HG02759 (cell line): ENCODE measurements around the gene TM4SF5.

Experiments
- ATAC-seq: cut with Tn5 transposase; IDR thresholded peaks from one replicate; pipeline ENCODE4 v1.9.1; 2021; ENCODE audit warnings: mild to moderate bottlenecking, moderate library complexity; ENCODE audit not compliant: unreplicated experiment

Gene TM4SF5

GRCh38 chr17:4744999-4745969, 26.4 kb upstream of the TM4SF5 start:
- no peak for ATAC-seq

- ATAC-seq = no peak
Measured at GRCh38 chr17:4747847-4748246, 23.8 kb upstream of the TM4SF5 start.

DNA sequence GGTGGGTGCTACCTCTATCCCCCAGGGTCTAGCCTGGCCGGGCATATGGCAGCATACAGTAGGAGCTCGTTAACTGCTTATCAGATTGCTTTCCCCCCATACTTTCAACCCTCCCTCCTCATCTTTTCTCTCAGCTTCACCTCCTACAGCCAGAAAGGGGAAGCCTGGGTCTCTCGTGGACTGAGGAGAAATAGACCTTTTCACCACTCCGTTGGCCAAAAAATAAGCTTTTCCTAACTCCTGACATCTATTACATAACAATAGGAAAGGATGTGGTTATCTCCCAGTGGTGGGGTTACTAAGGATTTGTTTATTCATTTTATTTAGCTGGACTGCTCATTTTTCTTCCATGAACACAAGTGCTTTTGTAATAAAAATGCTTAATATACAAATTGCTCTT, 23.0 kb upstream of the TM4SF5 start:
- ATAC-seq = no peak

- ATAC-seq = no peak
Measured at GRCh38 chr17:4750606-4751005, 21.1 kb upstream of the TM4SF5 start.

GRCh38 chr17:4751932-4752331, 19.8 kb upstream of the TM4SF5 start:
- ATAC-seq = no peak

DNA sequence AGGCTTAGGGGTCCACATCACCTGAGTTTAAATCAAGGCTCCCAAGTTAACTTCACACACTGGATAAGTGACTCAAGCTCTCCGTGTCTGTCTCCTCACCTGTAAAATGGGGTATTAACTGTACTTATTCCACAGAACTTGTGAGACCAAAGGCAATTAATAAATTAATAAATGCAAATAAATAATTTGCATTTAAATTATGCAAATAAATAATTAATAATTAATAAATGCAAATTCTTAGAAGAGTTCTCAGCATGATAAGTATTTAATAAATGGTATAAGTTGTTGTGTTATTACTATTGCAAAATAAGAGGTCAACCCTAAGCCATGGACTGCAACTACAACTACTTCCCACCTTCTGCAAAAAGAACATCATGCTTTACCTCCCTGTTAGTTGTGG, 18.3 kb upstream of the TM4SF5 start:
- ATAC-seq = no peak

GRCh38 chr17:4759776-4760236, 11.9 kb upstream of the TM4SF5 start:
- no peak for ATAC-seq

GRCh38 chr17:4764595-4764994, 7.1 kb upstream of the TM4SF5 start:
- no peak for ATAC-seq

DNA sequence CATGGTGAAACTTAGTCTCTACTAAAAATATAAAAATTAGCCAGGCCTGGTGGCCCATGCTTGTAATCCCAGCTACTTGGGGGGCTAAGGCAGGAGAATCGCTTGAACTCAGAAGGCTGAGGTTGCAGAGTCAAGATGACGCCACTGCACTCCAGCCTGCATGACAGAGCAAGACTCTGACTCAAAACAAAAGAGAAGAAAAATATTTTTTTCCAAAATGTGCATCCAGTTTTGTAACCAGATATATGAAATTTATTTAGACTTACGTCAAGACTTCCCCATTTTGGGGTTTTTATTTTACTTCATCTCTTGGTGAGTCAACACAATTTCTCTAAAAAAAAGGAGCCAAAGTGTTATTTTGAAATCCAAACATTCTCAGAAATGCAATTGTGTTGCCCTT, 5.5 kb upstream of the TM4SF5 start:
- ATAC-seq = no peak

- no peak for ATAC-seq
Measured at GRCh38 chr17:4766723-4767122, 5.0 kb upstream of the TM4SF5 start.

- no peak for ATAC-seq
Measured at GRCh38 chr17:4768298-4768697, 3.4 kb upstream of the TM4SF5 start.

DNA sequence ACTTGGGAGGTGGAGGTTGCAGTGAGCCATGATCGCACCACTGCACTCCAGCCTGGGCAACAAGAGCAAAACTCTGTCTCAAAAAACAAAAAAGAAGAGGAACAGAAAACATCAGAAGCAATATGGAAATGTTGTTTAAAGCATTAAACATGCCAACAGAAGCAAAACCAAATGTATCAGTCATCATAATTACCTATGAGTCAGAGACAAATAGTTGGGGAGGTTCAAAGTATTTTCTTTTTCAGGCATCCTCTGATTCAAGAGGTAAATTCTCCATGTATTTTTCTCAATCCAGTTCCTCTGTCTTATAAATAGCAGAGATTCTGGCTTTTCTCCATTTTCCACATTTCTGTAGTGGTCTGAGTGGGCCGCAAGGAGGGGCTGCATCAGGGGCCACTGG, 2.1 kb upstream of the TM4SF5 start:
- ATAC-seq = no peak

DNA sequence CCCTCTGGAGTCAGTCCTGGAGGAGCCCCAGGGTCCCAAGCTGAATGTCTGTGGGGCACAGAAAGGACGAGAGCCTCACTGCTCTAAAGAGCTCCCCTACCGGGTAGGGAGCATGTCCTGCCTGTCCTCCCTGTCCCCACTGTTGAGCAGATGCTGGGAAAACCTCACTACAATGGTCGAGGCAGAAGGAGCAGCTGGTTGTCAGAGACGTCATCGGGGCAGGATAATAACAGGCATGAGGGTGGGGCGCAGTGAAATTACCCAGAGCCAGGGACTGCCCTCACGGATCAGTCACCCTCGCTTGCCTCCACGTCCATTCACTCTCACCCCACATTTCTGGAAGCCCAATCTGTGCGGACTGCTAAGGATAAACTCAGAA, 538 bp downstream of the TM4SF5 start:
- no peak for ATAC-seq

GRCh38 chr17:4777969-4778760, 6.5 kb downstream of the TM4SF5 start:
- ATAC-seq = no peak

DNA sequence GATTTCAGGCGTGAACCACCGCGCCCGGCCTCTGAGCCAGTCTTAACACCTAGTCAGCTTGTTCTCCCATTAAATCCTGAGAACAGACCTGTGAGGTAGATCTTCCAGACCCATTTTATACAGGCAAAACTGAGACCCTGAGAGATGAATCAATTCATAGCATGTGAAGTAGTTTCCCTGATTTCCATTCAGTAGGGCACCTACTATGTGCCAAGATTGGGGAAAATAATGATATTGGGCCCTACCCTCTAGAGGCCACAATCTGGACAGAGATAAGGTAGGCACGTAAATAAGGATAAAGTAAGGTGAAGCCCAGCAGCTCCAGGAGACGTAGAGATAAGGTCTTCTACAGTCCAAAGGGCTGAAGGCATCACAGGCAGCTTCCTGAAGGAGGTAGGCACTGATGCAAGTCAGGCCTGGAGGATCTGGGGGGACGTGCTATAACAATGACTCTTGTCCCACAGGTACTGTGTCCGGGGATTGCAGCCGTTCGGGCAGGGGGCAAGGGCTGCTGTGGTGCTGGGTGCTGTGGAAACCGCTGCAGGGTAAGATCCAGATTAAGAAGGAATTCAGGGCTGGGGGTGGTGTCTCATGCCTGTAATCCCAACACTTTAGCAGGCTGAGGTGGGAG, 8.8 kb downstream of the TM4SF5 start:
- no peak for ATAC-seq

- no peak for ATAC-seq
Measured at GRCh38 chr17:4782652-4783051, 11.0 kb downstream of the TM4SF5 start.

- ATAC-seq = no peak
Measured at GRCh38 chr17:4785311-4786105, 13.8 kb downstream of the TM4SF5 start.

DNA sequence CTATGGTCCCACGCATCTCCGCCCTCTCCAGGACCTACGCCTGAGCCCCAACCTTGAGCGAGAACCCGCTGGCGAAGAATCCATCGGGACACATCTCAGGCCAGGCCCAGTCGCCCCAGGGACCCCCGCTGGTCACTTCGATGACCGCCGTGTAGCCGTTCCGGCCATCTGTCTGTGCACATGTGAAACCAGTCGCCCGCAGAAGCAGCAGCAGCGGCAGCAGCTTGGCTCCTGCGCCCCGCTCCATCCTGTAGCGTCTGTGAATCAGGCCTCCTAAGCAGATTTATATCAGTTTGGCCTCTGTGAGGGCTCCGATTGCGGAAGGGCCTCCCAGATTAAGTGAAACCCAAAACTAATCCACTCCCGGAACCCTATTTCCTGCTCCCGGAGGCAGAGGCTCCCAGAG, 14.4 kb downstream of the TM4SF5 start, which contains the start of gene VMO1:
Gene VMO1 (minus strand): TSS at position 259 of the 406 bp plus-strand sequence. CDS start 12 bp downstream, at position 247.
- no peak for ATAC-seq

- ATAC-seq = no peak
Measured at GRCh38 chr17:4786516-4786915, 14.8 kb downstream of the TM4SF5 start.

- no peak for ATAC-seq
Measured at GRCh38 chr17:4788159-4788806, 16.6 kb downstream of the TM4SF5 start.
